Fibroblast of skin of left quadriceps (primary cell): ENCODE data around the gene NDUFAF7.
"Not testable (repeated sequence)": the region's sequence is repeated elsewhere in the genome, so short reads cannot be mapped to it uniquely, and the experiment has no call there.

ENCODE experiments used
- DNase-seq, 2 experiments: peaks; one replicate each; pipeline ENCODE4 v3.0.0-alpha.2; 2013; ENCODE audit warnings: low read depth in 2 of 2

NDUFAF7 gene

GRCh38 chr2:37282746-37283145 lies 51.3 kb downstream of the NDUFAF7 start:
- DNase-seq, result peak; percentile 74

GRCh38 chr2:37283207-37283606 lies 51.7 kb downstream of the NDUFAF7 start:
- DNase-seq, result peak; percentile 55 to 67

GRCh38 chr2:37284381-37284780 lies 52.9 kb downstream of the NDUFAF7 start:
- peak; percentile 50 to 61 for DNase-seq

- no peak for DNase-seq
Measured at GRCh38 chr2:37287966-37288365, 56.5 kb downstream of the NDUFAF7 start.

- no peak for DNase-seq
Measured at GRCh38 chr2:37291680-37292079, 60.2 kb downstream of the NDUFAF7 start.

GRCh38 chr2:37294858-37295257 lies 63.4 kb downstream of the NDUFAF7 start:
- not testable (repeated sequence) for DNase-seq

GRCh38 chr2:37295469-37296073 lies 64.1 kb downstream of the NDUFAF7 start:
- no peak for DNase-seq

GRCh38 chr2:37297632-37298031 lies 66.2 kb downstream of the NDUFAF7 start:
- no peak for DNase-seq
